HG02970 (cell line): Measurements from ENCODE around the gene BCAS3.
"Not testable (repeated sequence)": the region's sequence is repeated elsewhere in the genome, so short reads cannot be mapped to it uniquely, and the experiment has no call there.

Experiments used
- ATAC-seq: cut with Tn5 transposase; IDR thresholded peaks from one replicate; pipeline ENCODE4 v1.9.1; 2021; ENCODE audit warnings: mild to moderate bottlenecking, moderate library complexity, moderate number of reproducible peaks; ENCODE audit not compliant: unreplicated experiment, low FRiP score

The BCAS3 gene

GRCh38 chr17:61419496-61420046 lies 741.9 kb downstream of the BCAS3 start:
- no peak for ATAC-seq

- no peak for ATAC-seq
Measured at GRCh38 chr17:61420052-61420451, 742.4 kb downstream of the BCAS3 start.

GRCh38 chr17:61420745-61421398 lies 743.2 kb downstream of the BCAS3 start:
- no peak for ATAC-seq

GRCh38 chr17:61421460-61421859 lies 743.8 kb downstream of the BCAS3 start:
- no peak for ATAC-seq

- no peak for ATAC-seq
Measured at GRCh38 chr17:61422116-61422799, 744.6 kb downstream of the BCAS3 start.

- ATAC-seq, result no peak
Measured at GRCh38 chr17:61422869-61423268, 745.2 kb downstream of the BCAS3 start.

GRCh38 chr17:61423967-61424649 lies 746.5 kb downstream of the BCAS3 start:
- ATAC-seq, result no peak

- no peak for ATAC-seq
Measured at GRCh38 chr17:61425682-61426481, 748.2 kb downstream of the BCAS3 start.

GRCh38 chr17:61426482-61427304 lies 749.0 kb downstream of the BCAS3 start:
- ATAC-seq, result no peak

- no peak for ATAC-seq
Measured at GRCh38 chr17:61427567-61427966, 749.9 kb downstream of the BCAS3 start.

- ATAC-seq, result no peak
Measured at GRCh38 chr17:61429274-61429673, 751.6 kb downstream of the BCAS3 start.

- ATAC-seq, result not testable (repeated sequence)
Measured at GRCh38 chr17:61429831-61430230, 752.2 kb downstream of the BCAS3 start.

GRCh38 chr17:61431594-61432311 lies 754.1 kb downstream of the BCAS3 start:
- no peak for ATAC-seq

GRCh38 chr17:61436273-61436672 lies 758.6 kb downstream of the BCAS3 start:
- ATAC-seq, result no peak

GRCh38 chr17:61436995-61437704 lies 759.5 kb downstream of the BCAS3 start:
- no peak for ATAC-seq

- ATAC-seq, result no peak
Measured at GRCh38 chr17:61440697-61441096, 763.0 kb downstream of the BCAS3 start.

- ATAC-seq, result not testable (repeated sequence)
Measured at GRCh38 chr17:61441507-61441906, 763.9 kb downstream of the BCAS3 start.

GRCh38 chr17:61442136-61442775 lies 764.6 kb downstream of the BCAS3 start:
- ATAC-seq, result no peak
